ENCODE results near the gene SLC30A3. TPM values are rescaled to one million over a fixed set of nuclear protein-coding genes. Genes with fewer than 3 reads are reported as not detected.

Gene SLC30A3
- total and polyA plus RNA-seq, 2 of the 13 experiments (the other 11 are each of a cell fraction or from before 2014, with no cell fraction given), result 0.38 to 0.79 TPM

DNA sequence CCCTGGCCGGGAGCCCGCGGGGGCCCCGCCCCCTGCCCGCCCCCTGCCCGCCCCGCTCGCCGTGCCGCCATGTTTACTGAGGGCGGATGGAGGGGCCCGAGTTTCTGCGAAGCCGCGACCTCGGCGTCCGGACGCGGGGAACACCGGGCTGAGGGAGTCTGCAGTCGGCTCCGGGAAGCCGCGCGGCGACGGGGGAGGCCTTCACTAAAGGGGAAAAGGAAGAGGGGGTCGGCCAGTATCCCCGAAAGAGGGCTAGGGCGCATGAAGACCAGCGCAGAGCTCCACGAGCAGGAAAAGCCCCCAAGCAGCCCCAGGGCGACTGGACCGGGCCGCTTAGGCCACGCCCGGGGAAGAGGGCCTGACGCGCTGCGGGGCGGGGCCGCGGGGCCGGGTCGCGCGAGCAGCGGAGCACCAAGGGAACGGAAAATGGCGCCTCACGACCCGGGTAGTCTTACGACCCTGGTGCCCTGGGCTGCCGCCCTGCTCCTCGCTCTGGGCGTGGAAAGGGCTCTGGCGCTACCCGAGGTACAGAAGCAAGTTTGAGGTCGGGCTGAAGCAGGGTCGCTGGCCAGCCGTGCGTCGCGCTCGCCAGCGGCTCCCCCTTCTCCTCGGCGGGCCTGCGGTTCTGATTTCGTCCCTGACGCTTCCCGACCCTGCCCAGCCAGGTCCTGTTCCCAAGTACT is 50.8 kb downstream of the SLC30A3 start, which contains the start of the genes ATRAID and SLC5A6 (continued):
- no peak for TF ChIP-seq WIZ (CRISPR knock-in tag; IDR thresholded peaks at IDR 0.05)
- TF ChIP-seq, protein P1, sequence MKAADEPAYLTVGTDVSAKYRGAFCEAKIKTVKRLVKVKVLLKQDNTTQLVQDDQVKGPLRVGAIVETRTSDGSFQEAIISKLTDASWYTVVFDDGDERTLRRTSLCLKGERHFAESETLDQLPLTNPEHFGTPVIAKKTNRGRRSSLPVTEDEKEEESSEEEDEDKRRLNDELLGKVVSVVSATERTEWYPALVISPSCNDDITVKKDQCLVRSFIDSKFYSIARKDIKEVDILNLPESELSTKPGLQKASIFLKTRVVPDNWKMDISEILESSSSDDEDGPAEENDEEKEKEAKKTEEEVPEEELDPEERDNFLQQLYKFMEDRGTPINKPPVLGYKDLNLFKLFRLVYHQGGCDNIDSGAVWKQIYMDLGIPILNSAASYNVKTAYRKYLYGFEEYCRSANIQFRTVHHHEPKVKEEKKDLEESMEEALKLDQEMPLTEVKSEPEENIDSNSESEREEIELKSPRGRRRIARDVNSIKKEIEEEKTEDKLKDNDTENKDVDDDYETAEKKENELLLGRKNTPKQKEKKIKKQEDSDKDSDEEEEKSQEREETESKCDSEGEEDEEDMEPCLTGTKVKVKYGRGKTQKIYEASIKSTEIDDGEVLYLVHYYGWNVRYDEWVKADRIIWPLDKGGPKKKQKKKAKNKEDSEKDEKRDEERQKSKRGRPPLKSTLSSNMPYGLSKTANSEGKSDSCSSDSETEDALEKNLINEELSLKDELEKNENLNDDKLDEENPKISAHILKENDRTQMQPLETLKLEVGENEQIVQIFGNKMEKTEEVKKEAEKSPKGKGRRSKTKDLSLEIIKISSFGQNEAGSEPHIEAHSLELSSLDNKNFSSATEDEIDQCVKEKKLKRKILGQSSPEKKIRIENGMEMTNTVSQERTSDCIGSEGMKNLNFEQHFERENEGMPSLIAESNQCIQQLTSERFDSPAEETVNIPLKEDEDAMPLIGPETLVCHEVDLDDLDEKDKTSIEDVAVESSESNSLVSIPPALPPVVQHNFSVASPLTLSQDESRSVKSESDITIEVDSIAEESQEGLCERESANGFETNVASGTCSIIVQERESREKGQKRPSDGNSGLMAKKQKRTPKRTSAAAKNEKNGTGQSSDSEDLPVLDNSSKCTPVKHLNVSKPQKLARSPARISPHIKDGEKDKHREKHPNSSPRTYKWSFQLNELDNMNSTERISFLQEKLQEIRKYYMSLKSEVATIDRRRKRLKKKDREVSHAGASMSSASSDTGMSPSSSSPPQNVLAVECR (CRISPR knock-in tag; IDR thresholded peaks at IDR 0.05; ENCODE audit: borderline replicate concordance), result peak; percentile 77
- TF ChIP-seq, protein P2, sequence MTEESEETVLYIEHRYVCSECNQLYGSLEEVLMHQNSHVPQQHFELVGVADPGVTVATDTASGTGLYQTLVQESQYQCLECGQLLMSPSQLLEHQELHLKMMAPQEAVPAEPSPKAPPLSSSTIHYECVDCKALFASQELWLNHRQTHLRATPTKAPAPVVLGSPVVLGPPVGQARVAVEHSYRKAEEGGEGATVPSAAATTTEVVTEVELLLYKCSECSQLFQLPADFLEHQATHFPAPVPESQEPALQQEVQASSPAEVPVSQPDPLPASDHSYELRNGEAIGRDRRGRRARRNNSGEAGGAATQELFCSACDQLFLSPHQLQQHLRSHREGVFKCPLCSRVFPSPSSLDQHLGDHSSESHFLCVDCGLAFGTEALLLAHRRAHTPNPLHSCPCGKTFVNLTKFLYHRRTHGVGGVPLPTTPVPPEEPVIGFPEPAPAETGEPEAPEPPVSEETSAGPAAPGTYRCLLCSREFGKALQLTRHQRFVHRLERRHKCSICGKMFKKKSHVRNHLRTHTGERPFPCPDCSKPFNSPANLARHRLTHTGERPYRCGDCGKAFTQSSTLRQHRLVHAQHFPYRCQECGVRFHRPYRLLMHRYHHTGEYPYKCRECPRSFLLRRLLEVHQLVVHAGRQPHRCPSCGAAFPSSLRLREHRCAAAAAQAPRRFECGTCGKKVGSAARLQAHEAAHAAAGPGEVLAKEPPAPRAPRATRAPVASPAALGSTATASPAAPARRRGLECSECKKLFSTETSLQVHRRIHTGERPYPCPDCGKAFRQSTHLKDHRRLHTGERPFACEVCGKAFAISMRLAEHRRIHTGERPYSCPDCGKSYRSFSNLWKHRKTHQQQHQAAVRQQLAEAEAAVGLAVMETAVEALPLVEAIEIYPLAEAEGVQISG (CRISPR knock-in tag; IDR thresholded peaks at IDR 0.05), result peak; percentile 84
- TF ChIP-seq, protein P3, sequence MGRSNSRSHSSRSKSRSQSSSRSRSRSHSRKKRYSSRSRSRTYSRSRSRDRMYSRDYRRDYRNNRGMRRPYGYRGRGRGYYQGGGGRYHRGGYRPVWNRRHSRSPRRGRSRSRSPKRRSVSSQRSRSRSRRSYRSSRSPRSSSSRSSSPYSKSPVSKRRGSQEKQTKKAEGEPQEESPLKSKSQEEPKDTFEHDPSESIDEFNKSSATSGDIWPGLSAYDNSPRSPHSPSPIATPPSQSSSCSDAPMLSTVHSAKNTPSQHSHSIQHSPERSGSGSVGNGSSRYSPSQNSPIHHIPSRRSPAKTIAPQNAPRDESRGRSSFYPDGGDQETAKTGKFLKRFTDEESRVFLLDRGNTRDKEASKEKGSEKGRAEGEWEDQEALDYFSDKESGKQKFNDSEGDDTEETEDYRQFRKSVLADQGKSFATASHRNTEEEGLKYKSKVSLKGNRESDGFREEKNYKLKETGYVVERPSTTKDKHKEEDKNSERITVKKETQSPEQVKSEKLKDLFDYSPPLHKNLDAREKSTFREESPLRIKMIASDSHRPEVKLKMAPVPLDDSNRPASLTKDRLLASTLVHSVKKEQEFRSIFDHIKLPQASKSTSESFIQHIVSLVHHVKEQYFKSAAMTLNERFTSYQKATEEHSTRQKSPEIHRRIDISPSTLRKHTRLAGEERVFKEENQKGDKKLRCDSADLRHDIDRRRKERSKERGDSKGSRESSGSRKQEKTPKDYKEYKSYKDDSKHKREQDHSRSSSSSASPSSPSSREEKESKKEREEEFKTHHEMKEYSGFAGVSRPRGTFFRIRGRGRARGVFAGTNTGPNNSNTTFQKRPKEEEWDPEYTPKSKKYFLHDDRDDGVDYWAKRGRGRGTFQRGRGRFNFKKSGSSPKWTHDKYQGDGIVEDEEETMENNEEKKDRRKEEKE (IDR thresholded peaks at IDR 0.05), result no peak
- TF ChIP-seq CHD2 (IDR thresholded peaks at IDR 0.05; ENCODE audit: low read depth, low read length), result peak; percentile 78; the same call in 1 of the 2 replicates
- TF ChIP-seq ZNF577 (CRISPR knock-in tag; IDR thresholded peaks at IDR 0.05; ENCODE audit: borderline replicate concordance, low read depth), result no peak
- TF ChIP-seq XBP1 (CRISPR knock-in tag; IDR thresholded peaks at IDR 0.05), result no peak
- TF ChIP-seq ZNF230 (CRISPR knock-in tag; IDR thresholded peaks at IDR 0.05), result 0 out of 2 replicates have a peak, but pooled peaks have one; percentile 25
- no peak for TF ChIP-seq KAT2B (IDR thresholded peaks at IDR 0.05; ENCODE audit: borderline replicate concordance, low read depth, low read length)
- no peak for TF ChIP-seq HDAC6 (IDR thresholded peaks at IDR 0.05; ENCODE audit: low read depth, low read length)
- TF ChIP-seq KAT7 (CRISPR knock-in tag; IDR thresholded peaks at IDR 0.05; ENCODE audit: borderline replicate concordance), result peak; percentile 96
- TF ChIP-seq ZNF75D (CRISPR knock-in tag; IDR thresholded peaks at IDR 0.05; ENCODE audit: borderline replicate concordance), result peak; percentile 36; the same call in 1 of the 2 replicates
- peak; percentile 92; the same call in 1 of the 2 replicates for TF ChIP-seq ZBTB20 (CRISPR knock-in tag; IDR thresholded peaks at IDR 0.05; ENCODE audit: borderline replicate concordance, low read depth)
- TF ChIP-seq, protein P4, sequence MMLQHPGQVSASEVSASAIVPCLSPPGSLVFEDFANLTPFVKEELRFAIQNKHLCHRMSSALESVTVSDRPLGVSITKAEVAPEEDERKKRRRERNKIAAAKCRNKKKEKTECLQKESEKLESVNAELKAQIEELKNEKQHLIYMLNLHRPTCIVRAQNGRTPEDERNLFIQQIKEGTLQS (CRISPR knock-in tag; IDR thresholded peaks at IDR 0.05), result peak; percentile 56
- TF ChIP-seq, protein P5, sequence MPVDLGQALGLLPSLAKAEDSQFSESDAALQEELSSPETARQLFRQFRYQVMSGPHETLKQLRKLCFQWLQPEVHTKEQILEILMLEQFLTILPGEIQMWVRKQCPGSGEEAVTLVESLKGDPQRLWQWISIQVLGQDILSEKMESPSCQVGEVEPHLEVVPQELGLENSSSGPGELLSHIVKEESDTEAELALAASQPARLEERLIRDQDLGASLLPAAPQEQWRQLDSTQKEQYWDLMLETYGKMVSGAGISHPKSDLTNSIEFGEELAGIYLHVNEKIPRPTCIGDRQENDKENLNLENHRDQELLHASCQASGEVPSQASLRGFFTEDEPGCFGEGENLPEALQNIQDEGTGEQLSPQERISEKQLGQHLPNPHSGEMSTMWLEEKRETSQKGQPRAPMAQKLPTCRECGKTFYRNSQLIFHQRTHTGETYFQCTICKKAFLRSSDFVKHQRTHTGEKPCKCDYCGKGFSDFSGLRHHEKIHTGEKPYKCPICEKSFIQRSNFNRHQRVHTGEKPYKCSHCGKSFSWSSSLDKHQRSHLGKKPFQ (CRISPR knock-in tag; IDR thresholded peaks at IDR 0.05; ENCODE audit: insufficient replicate concordance), result peak; percentile 77
- no peak for TF ChIP-seq ZKSCAN8 (CRISPR knock-in tag; IDR thresholded peaks at IDR 0.05; ENCODE audit: borderline replicate concordance)
- TF ChIP-seq ZNF674 (CRISPR knock-in tag; IDR thresholded peaks at IDR 0.05; ENCODE audit: low read depth), result peak; percentile 94
